ENCODE data around the gene TM7SF2.
A peak's percentile ranks its signal among the peaks of the same experiment; 100 is the strongest.
"Not testable (repeated sequence)": the region's sequence is repeated elsewhere in the genome, so short reads cannot be mapped to it uniquely, and the experiment has no call there.

Gene TM7SF2

GRCh38 chr11:65130631-65131416 lies 19.2 kb downstream of the TM7SF2 start:
- no peak for DNase-seq

DNA sequence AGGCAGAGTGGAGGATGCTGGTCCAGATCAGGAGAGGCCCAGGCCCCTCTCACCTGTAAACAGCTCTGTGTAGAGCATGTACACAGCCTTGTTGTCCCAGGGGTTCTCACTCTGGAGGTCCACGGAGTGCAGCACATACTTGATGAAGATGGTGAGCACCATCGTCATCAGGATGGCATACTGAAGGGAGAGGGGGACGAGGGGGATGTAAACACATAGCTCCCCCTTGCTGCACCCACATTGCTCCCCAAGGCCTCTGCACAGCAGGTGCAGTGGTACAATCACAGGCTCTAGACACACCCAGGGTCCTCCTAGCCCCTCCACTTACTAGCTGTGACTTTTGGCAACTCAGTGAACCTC lies 19.7 kb downstream of the TM7SF2 start:
- DNase-seq: no peak

DNA sequence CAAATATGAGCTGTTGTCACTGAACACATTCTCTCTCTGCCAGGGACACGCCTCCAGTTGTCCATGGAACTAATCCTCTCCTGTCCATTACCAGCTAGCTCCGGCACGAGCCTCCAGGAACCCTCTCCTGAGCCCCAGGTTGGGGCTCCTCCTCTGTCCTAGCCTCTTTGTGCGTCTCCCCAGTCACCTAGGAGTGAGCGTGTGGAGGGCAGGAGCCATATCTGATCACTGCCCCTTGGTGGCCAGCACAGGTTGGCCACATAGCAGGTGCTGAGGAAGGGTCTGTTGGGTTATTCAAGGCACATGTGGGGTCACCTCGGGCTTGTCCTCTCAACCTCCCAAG lies 20.2 kb downstream of the TM7SF2 start:
- DNase-seq: no peak

- no peak for DNase-seq
Observed at GRCh38 chr11:65132238-65132987, 20.7 kb downstream of the TM7SF2 start.

DNA sequence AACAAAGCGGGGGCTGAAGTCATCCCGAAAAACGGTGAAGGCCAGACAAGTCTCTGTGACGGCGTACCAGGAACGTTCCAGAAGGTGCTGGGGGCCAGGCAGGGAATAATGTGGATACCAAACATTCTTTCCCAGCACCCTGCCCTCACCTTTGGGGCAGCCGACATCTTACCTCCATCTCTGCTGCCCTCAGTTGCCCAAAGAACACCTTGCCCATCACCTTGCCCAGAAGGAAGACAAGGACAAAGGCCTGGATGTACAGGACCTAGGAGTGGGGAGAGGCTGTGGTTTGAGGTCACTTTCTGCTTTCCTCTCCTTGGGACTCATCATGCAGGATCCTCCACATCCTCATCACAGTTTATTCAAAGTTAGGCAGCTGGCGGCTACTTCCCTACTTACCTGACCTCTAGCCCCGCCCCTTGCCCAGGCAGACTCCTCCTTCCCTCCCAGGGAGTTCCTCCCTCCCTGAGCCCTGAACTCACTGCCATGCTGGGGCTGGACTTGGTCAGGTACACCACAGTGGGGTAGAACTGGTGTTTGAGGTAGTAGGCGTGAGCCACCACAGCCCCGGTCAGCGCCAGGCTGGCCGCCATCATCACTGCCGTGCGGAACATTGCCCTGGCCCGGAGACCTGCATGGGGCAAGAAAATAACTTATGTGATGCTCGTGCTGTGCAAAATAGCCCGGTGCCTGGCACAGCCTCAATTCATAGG lies 21.5 kb downstream of the TM7SF2 start:
- DNase-seq: peak; percentile 28

- no peak for DNase-seq
Observed at GRCh38 chr11:65133724-65134123, 22.1 kb downstream of the TM7SF2 start.

GRCh38 chr11:65134240-65134951 lies 22.7 kb downstream of the TM7SF2 start, which contains the start of gene SYVN1:
TSS of gene SYVN1 (minus strand) at chr11:65134519. CDS start at chr11:65133601, 918 bp downstream.
- DNase-seq: peak; percentile 95

- peak; percentile 94 for DNase-seq
Observed at GRCh38 chr11:65134952-65135632, 23.4 kb downstream of the TM7SF2 start.

- DNase-seq: no peak
Observed at GRCh38 chr11:65135633-65136145, 24.0 kb downstream of the TM7SF2 start.

DNA sequence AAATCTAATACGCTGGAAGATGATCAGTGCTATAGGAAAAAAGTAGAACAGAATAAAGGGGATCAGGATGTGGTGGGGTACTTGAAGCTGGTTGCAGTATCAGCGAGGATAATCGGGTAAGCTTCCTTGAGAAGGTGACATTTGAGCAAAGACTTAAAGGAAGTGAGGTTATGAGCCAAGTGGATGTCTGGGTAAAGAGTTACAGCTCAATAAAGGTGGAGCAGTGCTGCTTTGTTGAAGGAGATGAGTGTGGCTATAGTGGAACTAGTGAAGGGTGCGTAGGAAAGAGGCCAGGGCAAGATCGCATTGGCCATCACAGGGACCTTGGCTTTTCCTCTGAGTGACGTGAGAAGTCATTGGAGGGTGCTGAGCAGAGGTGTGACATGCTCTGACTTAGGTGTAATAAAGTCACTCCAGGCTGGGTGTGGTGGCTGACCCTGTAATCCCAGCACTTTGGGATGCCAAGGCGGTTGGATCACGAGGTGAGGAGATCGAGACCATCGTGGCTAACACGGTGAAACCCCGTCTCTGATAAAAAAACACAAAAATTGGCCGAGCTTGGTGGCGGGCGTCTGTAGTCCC lies 24.9 kb downstream of the TM7SF2 start:
- no peak for DNase-seq

- DNase-seq: no peak
Observed at GRCh38 chr11:65141896-65142494, 30.3 kb downstream of the TM7SF2 start.

GRCh38 chr11:65147352-65148075 lies 35.8 kb downstream of the TM7SF2 start:
- DNase-seq: no peak

GRCh38 chr11:65148657-65149056 lies 37.0 kb downstream of the TM7SF2 start:
- no peak for DNase-seq

DNA sequence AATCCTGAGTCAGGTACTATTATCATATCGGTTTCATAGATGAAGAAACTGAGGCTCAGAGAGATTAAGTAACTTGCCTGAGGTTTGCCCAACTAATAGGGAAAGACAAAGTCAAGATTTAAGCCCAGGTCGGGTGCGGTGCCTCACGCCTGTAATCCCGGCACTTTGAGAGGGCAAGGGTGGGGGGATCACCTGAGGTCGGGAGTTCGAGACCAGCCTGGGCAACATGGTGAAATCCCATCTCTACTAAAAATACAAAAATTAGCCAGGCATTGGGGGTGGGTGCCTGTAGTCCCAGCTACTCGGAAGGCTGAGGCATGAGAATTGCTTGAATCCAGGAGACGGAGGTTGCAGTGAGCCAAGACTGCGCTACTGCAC lies 38.4 kb downstream of the TM7SF2 start:
- DNase-seq: not testable (repeated sequence)

DNA sequence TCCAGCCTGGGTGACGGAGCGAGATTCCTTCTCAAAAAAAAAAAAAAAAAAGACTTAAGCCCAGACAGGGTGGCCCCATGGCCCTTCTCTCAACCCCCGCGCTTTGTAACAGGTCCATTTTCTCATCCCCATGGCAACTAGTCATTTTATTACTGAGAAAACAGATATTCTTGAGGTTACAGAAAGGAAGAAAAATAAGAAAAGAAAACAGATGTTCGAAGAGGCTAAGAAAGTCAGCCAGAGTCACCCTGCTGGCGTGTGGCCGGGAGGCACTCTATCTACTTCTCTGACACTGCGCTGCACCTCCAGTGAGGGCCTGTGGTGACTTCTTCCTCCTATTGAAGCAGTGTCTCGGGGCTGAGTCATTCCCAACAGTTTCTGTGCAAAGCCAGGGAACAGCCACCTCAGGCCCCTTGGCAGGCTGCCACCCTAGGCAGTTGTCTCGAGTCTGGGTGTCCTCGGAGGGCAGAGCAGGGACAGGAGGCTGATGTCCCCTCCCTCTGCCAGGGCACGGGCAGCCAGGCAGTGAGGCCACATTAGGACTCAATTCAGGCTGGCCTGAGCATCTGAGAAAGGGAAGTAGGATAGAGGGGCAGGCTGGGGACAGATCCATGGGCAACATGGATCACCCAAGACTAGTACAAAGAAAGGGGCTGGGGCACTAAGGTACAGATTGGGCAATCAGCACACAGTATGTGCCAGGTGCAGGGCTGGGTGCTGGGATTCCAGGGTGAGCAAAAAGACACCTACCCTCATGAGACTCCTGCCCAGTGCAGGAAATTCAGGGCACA lies 39.0 kb downstream of the TM7SF2 start:
- peak; percentile 93 for DNase-seq

- DNase-seq: peak; percentile 23
Observed at GRCh38 chr11:65151331-65151899, 39.7 kb downstream of the TM7SF2 start.

DNA sequence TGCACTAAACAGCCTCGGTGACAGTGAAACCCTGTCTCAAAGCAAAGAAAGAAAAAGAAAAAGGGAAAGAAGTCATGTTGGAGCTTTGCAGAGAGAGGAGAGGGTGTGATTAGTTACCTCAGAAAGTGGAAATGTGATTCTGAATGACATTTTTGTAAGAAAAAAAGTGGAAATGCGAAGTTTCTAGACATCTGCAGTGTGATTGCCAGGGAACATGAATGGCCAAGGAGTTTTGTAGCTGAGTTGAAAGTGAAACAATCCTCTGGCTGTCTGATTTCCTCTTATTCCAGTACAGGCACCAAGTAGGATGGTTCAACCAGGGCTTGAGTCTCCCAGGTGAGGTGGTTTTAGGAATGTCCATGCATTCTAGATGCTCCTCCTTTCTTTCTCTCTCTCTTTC lies 40.5 kb downstream of the TM7SF2 start:
- DNase-seq: peak; percentile 65

DNA sequence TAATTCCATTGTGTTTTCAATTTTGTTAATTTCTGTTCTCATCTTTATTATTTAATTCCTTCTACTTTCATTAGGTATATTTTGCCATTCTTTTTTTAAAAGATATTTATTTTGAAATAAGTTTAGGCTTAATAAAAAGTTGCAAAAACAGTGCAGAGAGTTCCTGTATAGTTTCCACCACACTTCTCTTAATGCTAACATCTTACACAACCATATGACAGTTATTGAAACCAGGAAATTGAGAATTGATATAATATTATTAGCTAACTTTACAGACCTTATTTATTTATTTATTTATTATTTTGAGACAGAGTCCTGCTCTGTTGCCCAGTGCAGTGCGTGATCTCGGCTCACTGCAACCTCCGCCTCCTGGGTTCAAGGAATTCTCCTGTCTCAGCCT lies 44.6 kb downstream of the TM7SF2 start:
- no peak for DNase-seq

GRCh38 chr11:65156926-65157325 lies 45.3 kb downstream of the TM7SF2 start:
- no peak for DNase-seq

- DNase-seq: no peak
Observed at GRCh38 chr11:65157336-65157735, 45.7 kb downstream of the TM7SF2 start.

Measured in suppressor macrophage treated with lipopolysaccharide for 4 hours (primary cell).